Activated CD8-positive, alpha-beta T cell treated with anti-CD3 and anti-CD28 coated beads for 36 hours (primary cell): ENCODE data around the gene ACSM6. TPM values are rescaled to one million over a fixed set of nuclear protein-coding genes. Genes with fewer than 3 reads are reported as not detected.

Experiments used
- ATAC-seq: fragments of 200-7000 bp; cut with Tn5 transposase; one replicate; pipeline ENCODE4 v1.10.0; 2021; ENCODE audit warnings: mild to moderate bottlenecking, moderate library complexity
- CTCF ChIA-PET: fragments of 350-600 bp; sonication (Branson Sonifier 250); formaldehyde crosslinking; loops from one replicate; lab custom pipeline; 2021; ENCODE audit warnings: antibody characterized with exemption; lab: Charles Lee
- POLR2A ChIA-PET: fragments of 350-600 bp; sonication (Branson Sonifier 250); formaldehyde crosslinking; loops from one replicate; lab custom pipeline; 2021; ENCODE audit warnings: antibody characterized with exemption; lab: Charles Lee
- DNase-seq: peaks from one replicate; pipeline ENCODE4 v3.0.0-alpha.2; 2020
- H3K27ac Mint-ChIP-seq: one replicate; pipeline ENCODE4 v1.8.0; 2021; ENCODE audit warnings: mild to moderate bottlenecking, mixed read lengths
- H3K27me3 Mint-ChIP-seq: one replicate; pipeline ENCODE4 v1.8.0; 2021; ENCODE audit warnings: mixed read lengths
- H3K36me3 Mint-ChIP-seq: one replicate; pipeline ENCODE4 v1.8.0; 2021; ENCODE audit warnings: low read depth, mixed read lengths
- H3K4me1 Mint-ChIP-seq: one replicate; pipeline ENCODE4 v1.8.0; 2021; ENCODE audit warnings: low read depth, mixed read lengths
- H3K4me3 Mint-ChIP-seq: one replicate; pipeline ENCODE4 v1.8.0; 2021; ENCODE audit warnings: mild to moderate bottlenecking, moderate library complexity, mixed read lengths
- H3K9me3 Mint-ChIP-seq: one replicate; pipeline ENCODE4 v1.8.0; 2021; ENCODE audit warnings: mixed read lengths
- intact Hi-C: fragments of 100-400 bp; cut with micrococcal nuclease; formaldehyde crosslinking; loops from one replicate; pipeline ENCODE4 v1.10.0; 2022
- total RNA-seq, 2 experiments: library from RNA; stranded (reverse); gene quantifications; one replicate each; pipeline ENCODE4 v1.2.3, GENCODE V29; 2021
- TF ChIP-seq, protein P1 (sequence below): fragments of 200-600 bp; IDR thresholded peaks from one replicate; pipeline ENCODE4 v1.8.0; 2022; ENCODE audit warnings: antibody characterized with exemption, mild to moderate bottlenecking

ACSM6 gene
- total RNA-seq, 2 experiments from 2014 or later: not detected

DNA sequence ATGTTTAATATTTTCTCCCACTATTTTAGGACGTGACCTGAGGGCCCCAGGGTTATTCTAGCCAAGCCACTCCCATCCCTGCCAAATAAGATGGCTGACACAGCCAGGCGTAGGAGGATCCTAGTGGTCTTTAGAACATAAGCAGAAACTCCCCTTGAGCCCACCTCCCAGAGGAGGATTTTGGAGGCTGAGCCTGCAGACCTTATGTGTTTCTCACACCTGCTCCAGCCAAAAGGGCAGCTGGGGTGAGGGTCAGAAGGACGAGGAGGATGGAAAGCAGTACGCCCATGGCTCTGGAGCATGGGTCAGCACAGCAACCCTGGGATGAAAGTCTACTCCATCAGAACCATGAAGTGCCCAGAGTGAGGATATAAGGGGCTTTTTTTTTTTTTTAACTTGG, 56.8 kb downstream of the ACSM6 start:
- ChIA-PET CTCF (interaction anchor here (1.4 kb wide), 1 partner anchor 8 kb away, joined by 4 read pairs; no protein-coding TSS in a partner anchor), POLR2A (no interaction called here)
- H3K27ac Mint-ChIP-seq: no peak overlapping the region
- no peaks in the 10 kb centered on the region for H3K36me3 Mint-ChIP-seq
- ATAC-seq: no peak
- TF ChIP-seq, protein P1, sequence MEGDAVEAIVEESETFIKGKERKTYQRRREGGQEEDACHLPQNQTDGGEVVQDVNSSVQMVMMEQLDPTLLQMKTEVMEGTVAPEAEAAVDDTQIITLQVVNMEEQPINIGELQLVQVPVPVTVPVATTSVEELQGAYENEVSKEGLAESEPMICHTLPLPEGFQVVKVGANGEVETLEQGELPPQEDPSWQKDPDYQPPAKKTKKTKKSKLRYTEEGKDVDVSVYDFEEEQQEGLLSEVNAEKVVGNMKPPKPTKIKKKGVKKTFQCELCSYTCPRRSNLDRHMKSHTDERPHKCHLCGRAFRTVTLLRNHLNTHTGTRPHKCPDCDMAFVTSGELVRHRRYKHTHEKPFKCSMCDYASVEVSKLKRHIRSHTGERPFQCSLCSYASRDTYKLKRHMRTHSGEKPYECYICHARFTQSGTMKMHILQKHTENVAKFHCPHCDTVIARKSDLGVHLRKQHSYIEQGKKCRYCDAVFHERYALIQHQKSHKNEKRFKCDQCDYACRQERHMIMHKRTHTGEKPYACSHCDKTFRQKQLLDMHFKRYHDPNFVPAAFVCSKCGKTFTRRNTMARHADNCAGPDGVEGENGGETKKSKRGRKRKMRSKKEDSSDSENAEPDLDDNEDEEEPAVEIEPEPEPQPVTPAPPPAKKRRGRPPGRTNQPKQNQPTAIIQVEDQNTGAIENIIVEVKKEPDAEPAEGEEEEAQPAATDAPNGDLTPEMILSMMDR: no peak
- peaks cover 5% of the 10 kb centered on the region for H3K27me3 Mint-ChIP-seq
- intact Hi-C loops: no loop called here
- H3K4me1 Mint-ChIP-seq: no peaks in the 10 kb centered on the region
- H3K9me3 Mint-ChIP-seq: peaks cover 1% of the 10 kb centered on the region
- no peak overlapping the region for H3K4me3 Mint-ChIP-seq
- no peak for DNase-seq

DNA sequence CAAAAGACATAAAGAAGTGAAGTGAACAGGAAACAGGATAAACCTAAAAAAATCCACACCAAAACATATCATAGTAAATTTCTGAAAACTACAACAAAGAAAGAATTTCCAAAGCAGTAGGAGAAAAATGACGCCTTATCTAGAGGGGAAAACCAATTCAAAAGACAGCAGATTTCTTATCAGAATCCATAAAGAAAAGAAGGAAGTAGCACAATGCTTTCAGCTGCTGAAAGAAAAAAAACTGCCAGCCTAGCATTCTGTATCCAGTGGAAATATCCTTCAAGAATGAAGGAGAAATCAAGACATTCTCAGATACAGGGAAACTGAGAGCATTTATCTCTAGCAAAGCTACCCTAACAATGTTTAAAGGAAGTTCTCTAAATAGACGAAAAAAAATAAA, 59.0 kb downstream of the ACSM6 start:
- TF ChIP-seq, protein P1: no peak
- H3K36me3 Mint-ChIP-seq: no peaks in the 10 kb centered on the region
- ATAC-seq (no peak), DNase-seq (no peak)
- intact Hi-C loops: no loop called here
- no peak overlapping the region for H3K27ac Mint-ChIP-seq
- POLR2A ChIA-PET: no interaction called here
- H3K9me3 Mint-ChIP-seq: peaks cover 1% of the 10 kb centered on the region
- CTCF ChIA-PET: no interaction called here
- no peaks in the 10 kb centered on the region for H3K4me1 Mint-ChIP-seq
- peaks cover 5% of the 10 kb centered on the region for H3K27me3 Mint-ChIP-seq
- H3K4me3 Mint-ChIP-seq: no peak overlapping the region

DNA sequence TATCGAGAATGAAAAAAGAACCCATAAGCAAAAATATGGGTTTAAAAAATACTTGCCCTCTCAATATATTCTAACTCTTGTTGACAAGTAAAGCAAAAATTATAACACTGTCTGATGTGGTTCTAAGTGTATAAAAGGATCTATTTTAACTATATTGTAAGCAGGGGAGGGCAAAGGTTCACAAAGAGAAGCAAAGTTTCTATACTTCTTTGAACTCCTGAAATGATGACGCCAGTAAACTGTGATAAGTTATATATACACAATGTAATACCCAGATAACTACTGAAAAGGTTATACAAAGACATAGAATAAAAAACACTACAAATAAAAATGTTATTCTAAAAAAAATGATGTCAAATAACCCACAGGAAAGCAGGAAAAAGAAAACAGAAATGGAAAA, 59.6 kb downstream of the ACSM6 start:
- TF ChIP-seq, protein P1: no peak
- intact Hi-C loops: no loop called here
- ATAC-seq (no peak), DNase-seq (no peak)
- ChIA-PET CTCF (interaction anchor here (0.6 to 1.5 kb wide), 2 partner anchors 11 to 12 kb away, joined by 3 to 6 read pairs; no protein-coding TSS in a partner anchor), POLR2A (no interaction called here)
- Mint-ChIP-seq H3K27ac (no peak overlapping the region), H3K27me3 (peaks cover 4% of the 10 kb centered on the region), H3K9me3 (peaks cover 1% of the 10 kb centered on the region), H3K4me3 (no peak overlapping the region), H3K36me3 (no peaks in the 10 kb centered on the region), H3K4me1 (no peaks in the 10 kb centered on the region)

DNA sequence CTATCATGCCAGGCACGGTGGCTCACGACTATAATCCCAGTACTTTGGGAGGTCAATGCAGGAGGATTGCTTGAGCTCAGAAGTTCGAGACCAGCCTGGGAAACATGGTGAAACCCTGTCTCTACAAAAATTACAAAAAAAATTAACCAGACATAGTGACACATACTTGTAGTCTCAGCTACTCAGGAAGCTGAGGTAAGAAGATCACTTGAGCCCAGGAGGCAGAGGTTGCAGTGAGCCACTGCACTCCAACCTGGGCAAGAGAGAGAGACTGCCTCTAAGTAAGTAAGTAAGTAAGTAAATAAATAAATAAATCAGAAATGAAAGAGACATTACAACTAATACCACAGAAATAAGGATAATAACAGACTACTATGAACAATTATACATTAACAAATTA, 60.6 kb downstream of the ACSM6 start:
- Mint-ChIP-seq H3K36me3 (no peaks in the 10 kb centered on the region), H3K4me3 (no peak overlapping the region), H3K27ac (no peak overlapping the region), H3K4me1 (no peaks in the 10 kb centered on the region), H3K9me3 (peaks cover 1% of the 10 kb centered on the region), H3K27me3 (no peaks in the 10 kb centered on the region)
- ATAC-seq (no peak), DNase-seq (no peak)
- CTCF ChIA-PET: interaction anchor here (1.5 kb wide), 1 partner anchor 12 kb away, joined by 6 read pairs; no protein-coding TSS in a partner anchor
- intact Hi-C loops: no loop called here
- POLR2A ChIA-PET: no interaction called here
- TF ChIP-seq, protein P1: no peak

DNA sequence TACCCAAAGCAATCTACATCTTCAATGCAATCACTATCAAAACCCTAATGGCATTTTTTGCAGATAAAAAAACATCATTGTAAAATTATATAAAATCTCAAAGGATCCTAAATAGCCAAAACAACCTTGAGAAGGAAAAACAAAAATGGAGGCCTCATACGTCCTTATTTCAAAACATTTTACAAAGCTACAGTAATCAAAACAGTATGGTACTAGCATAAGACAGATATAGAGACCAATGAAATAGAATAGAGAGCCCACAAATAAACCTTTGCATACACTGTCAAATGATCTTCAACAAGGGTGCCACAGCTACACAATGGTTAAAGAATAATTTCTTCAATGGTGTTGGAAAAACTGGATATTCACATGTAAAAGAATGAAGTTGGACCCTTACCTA, 62.2 kb downstream of the ACSM6 start:
- H3K9me3 Mint-ChIP-seq: peaks cover 1% of the 10 kb centered on the region
- ChIA-PET CTCF (no interaction called here), POLR2A (no interaction called here)
- no peak for DNase-seq
- H3K27ac Mint-ChIP-seq: no peak overlapping the region
- no peaks in the 10 kb centered on the region for H3K27me3 Mint-ChIP-seq
- no peaks in the 10 kb centered on the region for H3K36me3 Mint-ChIP-seq
- intact Hi-C loops: no loop called here
- TF ChIP-seq, protein P1: no peak
- no peak for ATAC-seq
- no peak overlapping the region for H3K4me3 Mint-ChIP-seq
- no peaks in the 10 kb centered on the region for H3K4me1 Mint-ChIP-seq
